Neural cell (in vitro differentiated cells): Measurements from ENCODE around the gene ANP32D. TPM values are rescaled to one million over a fixed set of nuclear protein-coding genes. Genes with fewer than 3 reads are reported as not detected.

Source experiments
- H2AFZ ChIP-seq: fragments of 200-600, 300-800 bp; sonication (generic), shearing (Covaris generic); 2 replicates; pipeline ENCODE4 v1.6.0; 2014; ENCODE audit warnings: low read depth, mild to moderate bottlenecking, antibody characterized with exemption, low read length, moderate library complexity
- H3F3A ChIP-seq: fragments of 200-600 bp; shearing (Covaris generic); 2 replicates; pipeline ENCODE4 v1.6.1; 2016; ENCODE audit warnings: mild to moderate bottlenecking, moderate library complexity, mixed read lengths, antibody characterized with exemption, low read length; ENCODE audit not compliant: insufficient read depth, poor library complexity, severe bottlenecking
- H3K27ac ChIP-seq: fragments of 200-600, 300-800 bp; sonication (generic), shearing (Covaris generic); 2 replicates; pipeline ENCODE4 v1.5.1; 2014; ENCODE audit warnings: mild to moderate bottlenecking, low read length, moderate library complexity
- H3K27me3 ChIP-seq: fragments of 300-800, 200-600 bp; sonication (generic), shearing (Covaris generic); 2 replicates; pipeline ENCODE4 v1.6.0; 2014; ENCODE audit warnings: mild to moderate bottlenecking, low read depth, low read length, moderate library complexity; ENCODE audit not compliant: insufficient read depth
- H3K36me3 ChIP-seq: fragments of 300-800, 200-600 bp; sonication (generic), shearing (Covaris generic); 2 replicates; pipeline ENCODE4 v1.5.1; 2014; ENCODE audit warnings: mild to moderate bottlenecking, antibody characterized with exemption, low read length, moderate library complexity; ENCODE audit not compliant: insufficient read depth
- H3K4me2 ChIP-seq: fragments of 300-800, 200-600 bp; sonication (generic), shearing (Covaris generic); 2 replicates; pipeline ENCODE4 v1.6.0; 2014; ENCODE audit warnings: mild to moderate bottlenecking, low read length
- H3K4me3 ChIP-seq: fragments of 300-800, 200-600 bp; sonication (generic), shearing (Covaris generic); 2 replicates; pipeline ENCODE4 v1.5.1; 2014; ENCODE audit warnings: mild to moderate bottlenecking, low read length, moderate library complexity
- H3K79me2 ChIP-seq: fragments of 200-600 bp; shearing (Covaris generic); replicated peaks from 2 replicates; pipeline ENCODE4 v1.6.0; 2014; ENCODE audit warnings: mild to moderate bottlenecking, low read length, moderate library complexity; ENCODE audit not compliant: insufficient read depth
- H3K9ac ChIP-seq: fragments of 300-800, 200-600 bp; sonication (generic), shearing (Covaris generic); 2 replicates; pipeline ENCODE4 v1.6.1; 2016; ENCODE audit warnings: mild to moderate bottlenecking, low read length, mixed read lengths
- H3K9me2 ChIP-seq: fragments of 200-600 bp; shearing (Covaris generic); 2 replicates; pipeline ENCODE4 v1.6.1; 2016; ENCODE audit warnings: mild to moderate bottlenecking, low read length, mixed read lengths; ENCODE audit not compliant: insufficient read depth
- H3K9me3 ChIP-seq: fragments of 200-600, 300-800 bp; sonication (generic), shearing (Covaris generic); 2 replicates; pipeline ENCODE4 v1.6.1; 2016; ENCODE audit warnings: mild to moderate bottlenecking, mixed run types, low read length, moderate library complexity, mixed read lengths
- H4K20me1 ChIP-seq: fragments of 200-600 bp; shearing (Covaris generic); 2 replicates; pipeline ENCODE4 v1.6.1; 2016; ENCODE audit warnings: mild to moderate bottlenecking, mixed run types; ENCODE audit not compliant: insufficient read depth
- CTCF ChIP-seq: fragments of 450-650 bp; IDR thresholded peaks from 2 replicates; pipeline ENCODE4 v1.5.1; 2014; ENCODE audit warnings: antibody characterized with exemption, mild to moderate bottlenecking, moderate library complexity; ENCODE audit not compliant: poor library complexity, severe bottlenecking
- EP300 ChIP-seq: fragments of 450-650 bp; conservative IDR thresholded peaks from 2 replicates; pipeline ENCODE4 v1.6.1; 2014; ENCODE audit warnings: antibody characterized with exemption, mild to moderate bottlenecking, moderate library complexity; ENCODE audit not compliant: poor library complexity, severe bottlenecking
- EZH2 ChIP-seq: fragments of 200-600, 300-800 bp; shearing (Covaris generic), sonication (generic); IDR thresholded peaks from 2 replicates; pipeline ENCODE4 v1.6.1; 2014; ENCODE audit warnings: antibody characterized with exemption, low read length, borderline replicate concordance, mild to moderate bottlenecking; ENCODE audit not compliant: insufficient read depth, poor library complexity, severe bottlenecking
- MXI1 ChIP-seq: fragments of 450-650 bp; conservative IDR thresholded peaks from 2 replicates; pipeline ENCODE4 v1.6.1; 2014; ENCODE audit warnings: antibody characterized with exemption, mild to moderate bottlenecking; ENCODE audit not compliant: poor library complexity, severe bottlenecking
- POLR2AphosphoS5 ChIP-seq: IDR thresholded peaks from 2 replicates; pipeline ENCODE4 v1.6.1; 2012
- RAD21 ChIP-seq: fragments of 450-650 bp; conservative IDR thresholded peaks from 2 replicates; pipeline ENCODE4 v1.6.1; 2014; ENCODE audit warnings: antibody characterized with exemption, mild to moderate bottlenecking, moderate library complexity
- SMC3 ChIP-seq: fragments of 450-650 bp; conservative IDR thresholded peaks from 2 replicates; pipeline ENCODE4 v1.6.1; 2014; ENCODE audit warnings: antibody characterized with exemption, mild to moderate bottlenecking, moderate library complexity; ENCODE audit not compliant: poor library complexity
- TAF1 ChIP-seq: IDR thresholded peaks from 2 replicates; pipeline ENCODE4 v1.6.1; 2012; ENCODE audit warnings: low read depth
- polyA plus RNA-seq: library from polyadenylated mRNA; depleted of rRNA; stranded (reverse); fragments of >200 nt; gene quantifications from 2 replicates; pipeline ENCODE4 v1.2.3, GENCODE V29; 2014
- TF ChIP-seq, protein P1 (sequence below): IDR thresholded peaks from 2 replicates; pipeline ENCODE4 v1.6.1; 2012; ENCODE audit warnings: borderline replicate concordance

The ANP32D gene
- polyA plus RNA-seq, 1 donor from 2014 or later, result not detected

GRCh38 chr12:48454667-48455066, 17.7 kb upstream of the ANP32D start:
- Histone ChIP-seq H3K36me3 (no peaks in the 10 kb centered on the region), H3K9ac (no peak overlapping the region), H3K9me3 (no peaks in the 10 kb centered on the region), H3F3A (no peaks in the 10 kb centered on the region), H3K4me3 (no peak overlapping the region), H3K4me2 (no peak overlapping the region), H3K79me2 (no peaks in the 10 kb centered on the region), H3K27ac (no peak overlapping the region), H3K27me3 (no peaks in the 10 kb centered on the region), H2AFZ (no peak overlapping the region), H3K9me2 (no peaks in the 10 kb centered on the region), H4K20me1 (no peaks in the 10 kb centered on the region)
- no peak for TF ChIP-seq CTCF
- TF ChIP-seq POLR2AphosphoS5, result no peak
- no peak for TF ChIP-seq SMC3
- TF ChIP-seq TAF1, result no peak
- TF ChIP-seq, protein P1, sequence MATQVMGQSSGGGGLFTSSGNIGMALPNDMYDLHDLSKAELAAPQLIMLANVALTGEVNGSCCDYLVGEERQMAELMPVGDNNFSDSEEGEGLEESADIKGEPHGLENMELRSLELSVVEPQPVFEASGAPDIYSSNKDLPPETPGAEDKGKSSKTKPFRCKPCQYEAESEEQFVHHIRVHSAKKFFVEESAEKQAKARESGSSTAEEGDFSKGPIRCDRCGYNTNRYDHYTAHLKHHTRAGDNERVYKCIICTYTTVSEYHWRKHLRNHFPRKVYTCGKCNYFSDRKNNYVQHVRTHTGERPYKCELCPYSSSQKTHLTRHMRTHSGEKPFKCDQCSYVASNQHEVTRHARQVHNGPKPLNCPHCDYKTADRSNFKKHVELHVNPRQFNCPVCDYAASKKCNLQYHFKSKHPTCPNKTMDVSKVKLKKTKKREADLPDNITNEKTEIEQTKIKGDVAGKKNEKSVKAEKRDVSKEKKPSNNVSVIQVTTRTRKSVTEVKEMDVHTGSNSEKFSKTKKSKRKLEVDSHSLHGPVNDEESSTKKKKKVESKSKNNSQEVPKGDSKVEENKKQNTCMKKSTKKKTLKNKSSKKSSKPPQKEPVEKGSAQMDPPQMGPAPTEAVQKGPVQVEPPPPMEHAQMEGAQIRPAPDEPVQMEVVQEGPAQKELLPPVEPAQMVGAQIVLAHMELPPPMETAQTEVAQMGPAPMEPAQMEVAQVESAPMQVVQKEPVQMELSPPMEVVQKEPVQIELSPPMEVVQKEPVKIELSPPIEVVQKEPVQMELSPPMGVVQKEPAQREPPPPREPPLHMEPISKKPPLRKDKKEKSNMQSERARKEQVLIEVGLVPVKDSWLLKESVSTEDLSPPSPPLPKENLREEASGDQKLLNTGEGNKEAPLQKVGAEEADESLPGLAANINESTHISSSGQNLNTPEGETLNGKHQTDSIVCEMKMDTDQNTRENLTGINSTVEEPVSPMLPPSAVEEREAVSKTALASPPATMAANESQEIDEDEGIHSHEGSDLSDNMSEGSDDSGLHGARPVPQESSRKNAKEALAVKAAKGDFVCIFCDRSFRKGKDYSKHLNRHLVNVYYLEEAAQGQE, result no peak
- no peak for TF ChIP-seq EZH2
- no peak for TF ChIP-seq MXI1

DNA sequence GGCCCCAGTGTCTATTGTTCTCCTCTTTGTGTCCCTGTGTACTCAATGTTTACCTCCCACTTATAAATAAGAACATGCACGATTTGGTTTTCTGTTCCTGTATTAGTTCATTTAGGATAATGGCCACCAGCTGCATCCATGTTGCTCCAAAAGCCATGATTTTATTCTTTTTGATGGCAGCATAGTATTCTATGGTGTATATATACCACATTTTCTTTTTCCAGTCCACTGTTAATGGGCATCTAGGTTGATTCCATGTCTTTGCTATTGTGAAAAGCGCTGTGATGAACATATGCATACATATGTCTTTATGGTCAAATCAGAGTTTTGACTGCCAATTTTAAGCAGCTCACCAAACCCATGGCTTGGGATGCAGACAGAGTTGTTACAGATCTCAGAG, 17.2 kb upstream of the ANP32D start:
- Histone ChIP-seq H3K9me3 (no peaks in the 10 kb centered on the region), H4K20me1 (no peaks in the 10 kb centered on the region), H3K79me2 (no peaks in the 10 kb centered on the region), H3K4me3 (no peak overlapping the region), H2AFZ (no peak overlapping the region), H3K4me2 (no peak overlapping the region), H3F3A (no peaks in the 10 kb centered on the region), H3K36me3 (no peaks in the 10 kb centered on the region), H3K9me2 (no peaks in the 10 kb centered on the region), H3K27ac (no peak overlapping the region), H3K9ac (no peak overlapping the region), H3K27me3 (no peaks in the 10 kb centered on the region)
- TF ChIP-seq CTCF (no peak), SMC3 (no peak), RAD21 (no peak), EZH2 (no peak), POLR2AphosphoS5 (no peak), MXI1 (no peak), TAF1 (no peak), EP300 (no peak)
- TF ChIP-seq, protein P1, result no peak
